Measurements from ENCODE around the gene PTPRE. TPM values are rescaled to one million over a fixed set of nuclear protein-coding genes. Genes with fewer than 3 reads are reported as not detected.

PTPRE gene
- total and polyA plus RNA-seq, 7 donors: 0.48 to 4.5 (median 2.7) TPM

DNA sequence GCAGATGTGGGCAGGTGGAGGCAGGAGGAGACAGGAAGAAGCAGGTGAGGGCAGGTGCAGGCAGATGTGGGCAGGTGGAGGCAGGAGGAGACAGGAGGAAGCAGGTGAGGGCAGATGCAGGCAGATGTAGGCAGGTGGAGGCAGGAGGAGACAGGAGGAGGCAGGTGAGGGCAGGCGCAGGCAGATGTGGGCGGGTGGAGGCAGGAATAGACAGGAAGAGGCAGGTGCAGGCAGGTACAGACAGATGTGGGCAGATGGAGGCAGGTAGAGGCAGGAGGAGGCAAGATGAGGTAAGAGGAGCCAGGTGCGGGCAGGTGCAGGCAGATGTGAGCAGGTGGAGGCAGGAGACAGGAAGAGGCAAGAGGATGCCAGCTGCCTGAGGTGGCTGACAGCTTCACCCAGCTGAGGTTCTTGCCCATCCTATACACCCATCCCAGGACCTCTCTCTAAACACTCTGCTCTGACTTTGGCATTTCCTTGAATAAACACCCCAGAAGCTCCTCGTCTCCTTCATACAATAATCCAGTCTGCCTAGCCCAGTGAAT, 33.0 kb downstream of the PTPRE start:
- H3K4me3 ChIP-seq: no peak overlapping the region
- TF ChIP-seq, protein P1, sequence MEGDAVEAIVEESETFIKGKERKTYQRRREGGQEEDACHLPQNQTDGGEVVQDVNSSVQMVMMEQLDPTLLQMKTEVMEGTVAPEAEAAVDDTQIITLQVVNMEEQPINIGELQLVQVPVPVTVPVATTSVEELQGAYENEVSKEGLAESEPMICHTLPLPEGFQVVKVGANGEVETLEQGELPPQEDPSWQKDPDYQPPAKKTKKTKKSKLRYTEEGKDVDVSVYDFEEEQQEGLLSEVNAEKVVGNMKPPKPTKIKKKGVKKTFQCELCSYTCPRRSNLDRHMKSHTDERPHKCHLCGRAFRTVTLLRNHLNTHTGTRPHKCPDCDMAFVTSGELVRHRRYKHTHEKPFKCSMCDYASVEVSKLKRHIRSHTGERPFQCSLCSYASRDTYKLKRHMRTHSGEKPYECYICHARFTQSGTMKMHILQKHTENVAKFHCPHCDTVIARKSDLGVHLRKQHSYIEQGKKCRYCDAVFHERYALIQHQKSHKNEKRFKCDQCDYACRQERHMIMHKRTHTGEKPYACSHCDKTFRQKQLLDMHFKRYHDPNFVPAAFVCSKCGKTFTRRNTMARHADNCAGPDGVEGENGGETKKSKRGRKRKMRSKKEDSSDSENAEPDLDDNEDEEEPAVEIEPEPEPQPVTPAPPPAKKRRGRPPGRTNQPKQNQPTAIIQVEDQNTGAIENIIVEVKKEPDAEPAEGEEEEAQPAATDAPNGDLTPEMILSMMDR (IDR thresholded peaks at IDR 0.05): no peak
- DNase-seq (no peak), ATAC-seq (no peak)
- intact Hi-C loops (cut with DNase I): no loop called here
- peaks cover 0 to 13% (median 1%) of the 10 kb centered on the region in 3 donors for H3K27me3 ChIP-seq (ENCODE audit: insufficient read depth in 3 of 3, low read length in 2 of 3)
- no peaks in the 10 kb centered on the region for H3K36me3 ChIP-seq (ENCODE audit: insufficient read depth in 1 of 2, low read depth in 1 of 2)
- H3K9me3 ChIP-seq: no peaks in the 10 kb centered on the region
- H3K4me1 ChIP-seq: no peaks in the 10 kb centered on the region
- no peak overlapping the region for H3K27ac ChIP-seq
- WGBS, 3 donors: 95 to 100% (median 98%) methylated on average over 4 of the region's 4 CpGs

DNA sequence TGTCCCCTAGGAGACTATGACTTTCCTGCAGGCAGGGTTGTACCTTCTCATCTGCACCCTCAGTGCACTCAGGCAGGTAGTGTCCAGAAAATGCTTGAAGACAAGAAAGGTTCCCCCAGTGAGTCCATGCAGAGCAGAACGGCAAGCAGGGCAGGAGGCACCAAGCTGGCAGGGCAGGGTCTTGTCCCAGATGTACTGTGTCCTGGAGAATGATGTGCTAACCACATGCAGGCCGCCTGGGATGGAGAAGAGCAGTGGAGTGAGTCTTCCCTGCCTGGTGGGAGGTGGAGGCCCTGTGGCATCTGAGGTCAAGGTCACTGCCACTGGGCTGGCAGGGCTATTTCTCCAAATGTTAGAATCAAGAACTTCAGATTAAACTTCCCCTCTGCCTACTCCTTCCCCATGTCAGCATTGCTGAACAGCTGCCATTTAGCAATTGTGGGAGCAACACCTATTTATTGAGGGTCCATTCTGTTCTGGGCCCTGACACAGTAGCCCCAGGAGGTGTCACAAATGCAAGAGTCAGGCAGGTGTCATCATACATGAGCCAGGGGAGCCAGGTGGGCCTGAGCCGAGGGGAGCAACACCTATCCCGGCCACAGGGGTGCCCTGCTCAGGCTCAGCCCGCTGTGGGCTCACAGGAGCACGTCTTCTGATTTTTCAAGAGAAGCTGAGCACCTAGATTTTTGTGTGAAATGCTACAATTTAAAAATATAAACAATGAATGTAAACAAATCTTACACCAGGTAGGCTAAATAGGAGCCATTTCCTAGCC, 34.1 kb downstream of the PTPRE start:
- H3K4me1 ChIP-seq: peaks cover 4% of the 10 kb centered on the region
- intact Hi-C loops (cut with DNase I): no loop called here
- ATAC-seq: no peak
- no peak overlapping the region for H3K4me3 ChIP-seq
- no peak for DNase-seq
- H3K9me3 ChIP-seq: no peaks in the 10 kb centered on the region
- H3K27ac ChIP-seq: no peak overlapping the region
- WGBS, 3 donors: 80 to 95% (median 92%) methylated on average over 6 of the region's 6 CpGs
- no peaks in the 10 kb centered on the region for H3K36me3 ChIP-seq (ENCODE audit: insufficient read depth in 1 of 2, low read depth in 1 of 2)
- TF ChIP-seq, protein P1 (IDR thresholded peaks at IDR 0.05): no peak
- peaks cover 0 to 3% (median 1%) of the 10 kb centered on the region in 3 donors for H3K27me3 ChIP-seq (ENCODE audit: insufficient read depth in 3 of 3, low read length in 2 of 3)

DNA sequence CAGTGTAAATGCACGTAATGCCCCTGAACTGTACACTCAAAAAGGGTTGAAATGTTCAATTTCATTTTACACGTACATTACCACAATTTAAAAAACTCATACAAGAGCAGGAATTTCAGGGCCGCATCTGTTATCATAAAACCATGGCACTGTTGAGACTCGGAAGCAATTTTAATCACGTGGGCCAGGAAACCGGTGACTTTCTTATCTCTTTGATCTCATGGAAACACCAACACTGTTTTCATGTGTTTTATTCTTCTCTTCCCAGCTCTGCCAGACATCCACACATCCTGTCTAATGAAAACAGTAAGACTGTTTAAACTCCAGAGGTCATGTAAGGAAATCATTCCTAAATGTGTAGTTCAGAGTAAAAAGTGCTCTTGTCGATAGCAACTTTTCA, 35.9 kb downstream of the PTPRE start:
- intact Hi-C loops (cut with DNase I): no loop called here
- ATAC-seq (no peak), DNase-seq (no peak)
- Histone ChIP-seq H3K4me3 (no peak overlapping the region), H3K9me3 (no peaks in the 10 kb centered on the region), H3K27ac (no peak overlapping the region), H3K36me3 (ENCODE audit: insufficient read depth in 1 of 2, low read depth in 1 of 2) (no peaks in the 10 kb centered on the region), H3K4me1 (peaks cover 4% of the 10 kb centered on the region), H3K27me3 (ENCODE audit: insufficient read depth in 3 of 3, low read length in 2 of 3) (peaks cover 0 to 1% (median 0%) of the 10 kb centered on the region in 3 donors)
- TF ChIP-seq, protein P1 (IDR thresholded peaks at IDR 0.05): no peak
- 38 to 51% (median 46%) methylated on average over 7 of the region's 7 CpGs for WGBS, 3 donors

DNA sequence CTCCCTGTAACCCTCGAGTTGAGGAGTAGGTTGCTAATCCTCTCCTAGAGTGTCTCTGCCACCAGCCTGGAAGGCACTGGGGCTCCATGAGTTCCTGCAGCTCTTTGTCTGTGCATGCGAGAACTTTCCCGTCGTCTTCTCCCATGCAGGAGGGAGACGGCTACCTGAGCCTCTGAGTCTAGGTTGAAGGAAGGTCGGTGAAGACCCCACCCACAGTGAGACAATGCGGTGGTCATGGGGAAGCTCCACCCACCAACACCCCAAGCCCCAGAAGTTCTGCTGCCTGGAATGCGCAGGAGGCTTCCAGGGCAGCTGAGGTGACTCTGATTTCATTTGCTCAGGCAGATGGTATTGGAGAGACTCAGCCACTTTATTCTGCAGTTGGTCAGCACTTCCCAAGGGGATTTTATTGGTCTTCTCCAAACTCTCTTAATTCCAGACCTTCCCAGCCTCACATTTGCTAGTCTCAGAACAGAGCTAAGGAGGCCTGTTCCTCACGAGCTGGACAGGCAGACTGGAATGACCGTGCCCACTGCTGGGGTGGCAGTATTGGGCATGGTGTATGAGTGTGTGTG, 36.5 kb downstream of the PTPRE start:
- intact Hi-C loops (cut with DNase I): no loop called here
- peaks cover 4% of the 10 kb centered on the region for H3K4me1 ChIP-seq
- no peak overlapping the region for H3K27ac ChIP-seq
- WGBS, 3 donors: 39 to 60% (median 48%) methylated on average over 10 of the region's 10 CpGs
- H3K4me3 ChIP-seq: no peak overlapping the region
- H3K9me3 ChIP-seq: no peaks in the 10 kb centered on the region
- no peaks in the 10 kb centered on the region for H3K36me3 ChIP-seq (ENCODE audit: insufficient read depth in 1 of 2, low read depth in 1 of 2)
- no peak for ATAC-seq
- DNase-seq: no peak
- TF ChIP-seq, protein P1 (IDR thresholded peaks at IDR 0.05): no peak
- no peaks in the 10 kb centered on the region for H3K27me3 ChIP-seq (ENCODE audit: insufficient read depth in 3 of 3, low read length in 2 of 3)
